Measurements from ENCODE around the gene PEX5. TPM values are rescaled to one million over a fixed set of nuclear protein-coding genes. Genes with fewer than 3 reads are reported as not detected.

Gene PEX5
- total RNA-seq, 4 donors from 2014 or later, result 23.9 to 86.0 (median 30.3) TPM

GRCh38 chr12:7206691-7207090, 17.2 kb downstream of the PEX5 start:
- TF ChIP-seq CTCF (IDR thresholded peaks at IDR 0.05) (no peak), POLR2A (IDR thresholded peaks at IDR 0.05) (no peak), EP300 (IDR thresholded peaks at IDR 0.05; ENCODE audit: low read depth) (no peak), POLR2AphosphoS5 (IDR thresholded peaks at IDR 0.05) (no peak)
- Histone ChIP-seq H3K4me3 (no peak overlapping the region), H3K36me3 (peaks cover 0 to 64% (median 31%) of the 10 kb centered on the region in 4 donors), H3K9me3 (no peaks in the 10 kb centered on the region), H3K27me3 (no peaks in the 10 kb centered on the region), H3K27ac (no peak overlapping the region), H3K4me1 (no peaks in the 10 kb centered on the region)
- in situ Hi-C loops (cut with MboI; ENCODE audit: low pct_ligation_motif_present in 1 of 4, low pct_unique_long_range_greater_than_20kb in 1 of 4, low sequenced_read_pairs in 3 of 4) (no loop called here), intact Hi-C loops (cut with DNase I; ENCODE audit: low total_unique reads) (no loop called here)
- WGBS, 2 donors (ENCODE audit: low coverage in 1 of 2), result 80 to 87% methylated on average over 2 to 3 of the region's 3 CpGs
- DNase-seq, result no peak

- no peaks in the 10 kb centered on the region for H3K4me1 ChIP-seq
- no peak for TF ChIP-seq POLR2A (IDR thresholded peaks at IDR 0.05)
- TF ChIP-seq POLR2AphosphoS5 (IDR thresholded peaks at IDR 0.05), result no peak
- 94 to 98% methylated on average over 5 to 10 of the region's 10 CpGs for WGBS, 2 donors (ENCODE audit: low coverage in 1 of 2)
- no peak overlapping the region for H3K4me3 ChIP-seq
- peaks cover 0 to 3% of the 10 kb centered on the region in 2 donors for H3K9me3 ChIP-seq
- in situ Hi-C loops (cut with MboI; ENCODE audit: low pct_ligation_motif_present in 1 of 4, low pct_unique_long_range_greater_than_20kb in 1 of 4, low sequenced_read_pairs in 3 of 4) (no loop called here), intact Hi-C loops (cut with DNase I; ENCODE audit: low total_unique reads) (no loop called here)
- peaks cover 0 to 59% (median 28%) of the 10 kb centered on the region in 4 donors for H3K36me3 ChIP-seq
- no peaks in the 10 kb centered on the region for H3K27me3 ChIP-seq
- no peak overlapping the region for H3K27ac ChIP-seq
- DNase-seq, result no peak
These were observed 18.6 kb downstream of the PEX5 start for GRCh38 chr12:7207866-7208625.

- 95% methylated on average over 14 of the region's 14 CpGs; no CpG with 5 or more reads in 1 of the 2 donors for WGBS, 2 donors (ENCODE audit: low coverage in 1 of 2)
- DNase-seq, result no peak
- Histone ChIP-seq H3K27ac (no peak overlapping the region), H3K4me1 (no peaks in the 10 kb centered on the region), H3K27me3 (no peaks in the 10 kb centered on the region), H3K4me3 (no peak overlapping the region), H3K9me3 (peaks cover 0 to 3% of the 10 kb centered on the region in 2 donors), H3K36me3 (peaks cover 0 to 51% (median 22%) of the 10 kb centered on the region in 4 donors)
- TF ChIP-seq CTCF (IDR thresholded peaks at IDR 0.05), result no peak
- TF ChIP-seq POLR2A (IDR thresholded peaks at IDR 0.05), result no peak
- no peak for TF ChIP-seq POLR2AphosphoS5 (IDR thresholded peaks at IDR 0.05)
- TF ChIP-seq EP300 (IDR thresholded peaks at IDR 0.05; ENCODE audit: low read depth), result no peak
- in situ Hi-C loops (cut with MboI; ENCODE audit: low pct_ligation_motif_present in 1 of 4, low pct_unique_long_range_greater_than_20kb in 1 of 4, low sequenced_read_pairs in 3 of 4) (no loop called here), intact Hi-C loops (cut with DNase I; ENCODE audit: low total_unique reads) (no loop called here)
These were observed 20.5 kb downstream of the PEX5 start for GRCh38 chr12:7209958-7210357.

GRCh38 chr12:7210642-7211151, 21.2 kb downstream of the PEX5 start:
- Histone ChIP-seq H3K27me3 (no peaks in the 10 kb centered on the region), H3K4me3 (no peak overlapping the region), H3K36me3 (peaks cover 0 to 51% (median 22%) of the 10 kb centered on the region in 4 donors), H3K9me3 (peaks cover 0 to 3% of the 10 kb centered on the region in 2 donors), H3K27ac (no peak overlapping the region), H3K4me1 (no peaks in the 10 kb centered on the region)
- intact Hi-C loops (cut with DNase I; ENCODE audit: low total_unique reads), result no loop called here
- WGBS, 2 donors (ENCODE audit: low coverage in 1 of 2), result 60 to 97% methylated on average over 1 to 6 of the region's 6 CpGs
- in situ Hi-C loops (cut with MboI; ENCODE audit: low pct_ligation_motif_present in 1 of 4, low pct_unique_long_range_greater_than_20kb in 1 of 4, low sequenced_read_pairs in 3 of 4), result no loop called here
- no peak for TF ChIP-seq EP300 (IDR thresholded peaks at IDR 0.05; ENCODE audit: low read depth)
- no peak for TF ChIP-seq POLR2A (IDR thresholded peaks at IDR 0.05)
- no peak for TF ChIP-seq CTCF (IDR thresholded peaks at IDR 0.05)
- no peak for TF ChIP-seq POLR2AphosphoS5 (IDR thresholded peaks at IDR 0.05)
- no peak for DNase-seq

Data from transverse colon (tissue), 4 donors.